Cardiac muscle cell (in vitro differentiated cells and primary cell): Measurements from ENCODE around the gene TSPAN4. TPM values are rescaled to one million over a fixed set of nuclear protein-coding genes. Genes with fewer than 3 reads are reported as not detected.

ENCODE experiments used
- DNase-seq, 2 donors: peaks; one replicate each; pipeline versions ENCODE4 v3.0.0 to v3.0.0-alpha.2; 2010 to 2017; ENCODE audit warnings: low read depth in 1 of 2, low spot score in 1 of 2
- H3K27ac ChIP-seq: fragments of 200-600 bp; sonication (generic); 2 replicates; pipeline ENCODE4 v1.5.1; 2016
- H3K27me3 ChIP-seq: fragments of 200-600 bp; sonication (generic); 2 replicates; pipeline ENCODE4 v1.6.0; 2016; ENCODE audit warnings: control low read depth
- H3K36me3 ChIP-seq: fragments of 200-600 bp; sonication (generic); 2 replicates; pipeline ENCODE4 v1.5.1; 2016; ENCODE audit warnings: control low read depth
- H3K4me1 ChIP-seq: fragments of 200-600 bp; sonication (generic); 2 replicates; pipeline ENCODE4 v1.8.1; 2017; ENCODE audit warnings: low read depth, mild to moderate bottlenecking, mixed run types
- H3K4me3 ChIP-seq: fragments of 200-600 bp; sonication (generic); 2 replicates; pipeline ENCODE4 v1.5.1; 2016; ENCODE audit warnings: mild to moderate bottlenecking
- H3K9me3 ChIP-seq: fragments of 200-600 bp; sonication (generic); 2 replicates; pipeline ENCODE4 v1.5.1; 2017; ENCODE audit warnings: low read depth, mild to moderate bottlenecking, control low read depth
- polyA plus RNA-seq: library from polyadenylated mRNA; unstranded; fragments of >200 nt; fragmentation: Nextera tagmentation; extraction: Ambion mirVana; gene quantifications from 2 replicates; pipeline ENCODE4 v1.2.1, GENCODE V29; 2016
- total RNA-seq: library from RNA; depleted of rRNA; stranded (reverse); fragments of >200 nt; gene quantifications from 2 replicates; pipeline ENCODE4 v1.2.3, GENCODE V29; 2016
- TF ChIP-seq, protein P1 (sequence below): IDR thresholded peaks from 2 replicates; pipeline ENCODE4 v1.5.1; 2012; ENCODE audit warnings: low read depth, mild to moderate bottlenecking, low read length

TSPAN4 gene
- total and polyA plus RNA-seq, 2 experiments from 2014 or later: 85.3 to 125 TPM

DNA sequence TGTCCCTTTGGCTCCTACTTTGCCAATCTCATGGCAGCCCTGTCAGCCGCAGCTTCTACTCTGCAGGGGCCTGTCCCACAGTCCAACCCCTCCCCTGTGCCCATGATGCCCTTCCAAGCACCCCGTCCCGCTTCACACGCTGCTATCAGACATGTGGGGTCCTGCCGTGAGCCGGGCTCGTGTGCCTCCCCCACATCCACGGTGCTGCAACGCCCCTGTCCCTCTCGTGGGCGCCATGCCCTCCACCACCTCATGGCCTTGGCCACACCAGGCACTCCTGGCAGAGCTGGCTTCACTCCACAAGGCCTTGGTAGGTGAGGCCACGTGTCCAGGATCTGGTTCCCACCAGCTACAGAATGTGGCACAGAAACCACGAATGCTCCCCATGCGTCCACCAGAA, 44.9 kb downstream of the TSPAN4 start:
- no peak overlapping the region for H3K27ac ChIP-seq
- no peaks in the 10 kb centered on the region for H3K9me3 ChIP-seq
- no peaks in the 10 kb centered on the region for H3K27me3 ChIP-seq
- no peak overlapping the region for H3K4me3 ChIP-seq
- no peaks in the 10 kb centered on the region for H3K36me3 ChIP-seq
- DNase-seq: no peak
- no peaks in the 10 kb centered on the region for H3K4me1 ChIP-seq
- TF ChIP-seq, protein P1, sequence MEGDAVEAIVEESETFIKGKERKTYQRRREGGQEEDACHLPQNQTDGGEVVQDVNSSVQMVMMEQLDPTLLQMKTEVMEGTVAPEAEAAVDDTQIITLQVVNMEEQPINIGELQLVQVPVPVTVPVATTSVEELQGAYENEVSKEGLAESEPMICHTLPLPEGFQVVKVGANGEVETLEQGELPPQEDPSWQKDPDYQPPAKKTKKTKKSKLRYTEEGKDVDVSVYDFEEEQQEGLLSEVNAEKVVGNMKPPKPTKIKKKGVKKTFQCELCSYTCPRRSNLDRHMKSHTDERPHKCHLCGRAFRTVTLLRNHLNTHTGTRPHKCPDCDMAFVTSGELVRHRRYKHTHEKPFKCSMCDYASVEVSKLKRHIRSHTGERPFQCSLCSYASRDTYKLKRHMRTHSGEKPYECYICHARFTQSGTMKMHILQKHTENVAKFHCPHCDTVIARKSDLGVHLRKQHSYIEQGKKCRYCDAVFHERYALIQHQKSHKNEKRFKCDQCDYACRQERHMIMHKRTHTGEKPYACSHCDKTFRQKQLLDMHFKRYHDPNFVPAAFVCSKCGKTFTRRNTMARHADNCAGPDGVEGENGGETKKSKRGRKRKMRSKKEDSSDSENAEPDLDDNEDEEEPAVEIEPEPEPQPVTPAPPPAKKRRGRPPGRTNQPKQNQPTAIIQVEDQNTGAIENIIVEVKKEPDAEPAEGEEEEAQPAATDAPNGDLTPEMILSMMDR: no peak

DNA sequence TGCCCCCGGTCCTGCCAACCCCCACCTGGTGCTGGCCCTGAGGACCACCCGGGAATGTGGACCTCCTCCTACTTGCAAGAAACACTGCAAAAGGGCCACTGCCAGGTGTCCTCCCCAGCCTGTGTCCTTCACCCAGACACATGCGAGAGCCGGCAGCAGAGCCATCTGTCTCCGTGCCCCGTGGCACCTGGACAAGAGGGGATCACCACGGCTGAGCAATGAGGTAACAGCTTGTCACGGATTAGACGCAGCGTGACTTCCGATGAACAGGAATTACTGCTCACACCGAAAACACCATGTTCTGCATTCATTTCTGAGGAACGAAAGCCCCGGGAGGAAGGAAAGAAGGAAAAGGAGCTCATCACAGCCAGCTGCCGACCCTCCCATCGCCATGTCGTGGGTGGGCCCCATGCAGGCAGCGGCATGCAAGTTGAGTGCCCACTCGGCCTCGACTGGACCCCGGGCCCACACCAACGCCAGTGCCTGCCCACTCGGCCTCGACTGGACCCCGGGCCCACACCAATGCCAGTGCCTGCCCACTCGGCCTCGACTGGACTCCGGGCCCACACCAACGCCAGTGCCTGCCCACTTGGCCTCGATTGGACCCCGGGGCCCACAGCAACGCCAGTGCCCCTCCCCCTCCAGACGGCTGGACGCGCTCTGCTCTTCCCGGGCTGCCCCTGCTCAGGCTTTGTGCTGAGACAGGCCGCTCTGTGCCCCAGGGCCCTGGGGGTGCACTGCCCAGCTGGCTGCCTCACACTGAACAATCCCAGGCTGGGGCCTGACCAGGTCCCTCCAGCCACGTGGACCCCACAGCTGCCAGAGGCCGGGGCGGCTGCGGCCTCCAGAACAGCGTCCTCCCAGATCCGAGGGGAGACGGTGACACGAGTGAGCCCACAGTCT, 45.9 kb downstream of the TSPAN4 start:
- Histone ChIP-seq H3K36me3 (no peaks in the 10 kb centered on the region), H3K4me1 (no peaks in the 10 kb centered on the region), H3K9me3 (no peaks in the 10 kb centered on the region), H3K27me3 (no peaks in the 10 kb centered on the region), H3K4me3 (no peak overlapping the region), H3K27ac (no peak overlapping the region)
- TF ChIP-seq, protein P1: no peak
- no peak for DNase-seq

DNA sequence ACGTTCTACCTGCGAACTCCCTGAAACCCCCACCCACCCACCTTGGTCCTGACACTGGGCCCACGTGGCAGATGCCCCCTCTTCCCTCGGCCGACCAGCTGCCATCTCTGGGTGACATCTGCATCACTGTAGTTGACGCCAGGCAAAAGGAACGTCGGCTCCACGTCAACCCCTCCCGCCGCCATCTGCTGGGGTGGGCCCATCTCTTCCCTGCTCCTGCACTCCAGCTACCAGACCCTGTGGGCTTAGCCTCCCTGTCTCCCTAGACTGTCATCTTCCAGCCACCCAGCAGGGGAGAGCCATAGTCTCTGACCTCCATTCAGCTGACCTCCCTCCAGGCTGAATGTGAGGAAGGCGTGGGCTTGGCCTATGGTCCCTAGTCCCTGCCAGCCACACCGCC, 46.6 kb downstream of the TSPAN4 start:
- Histone ChIP-seq H3K36me3 (no peaks in the 10 kb centered on the region), H3K27ac (no peak overlapping the region), H3K4me1 (no peaks in the 10 kb centered on the region), H3K9me3 (no peaks in the 10 kb centered on the region), H3K27me3 (no peaks in the 10 kb centered on the region), H3K4me3 (no peak overlapping the region)
- no peak for DNase-seq
- TF ChIP-seq, protein P1: no peak

DNA sequence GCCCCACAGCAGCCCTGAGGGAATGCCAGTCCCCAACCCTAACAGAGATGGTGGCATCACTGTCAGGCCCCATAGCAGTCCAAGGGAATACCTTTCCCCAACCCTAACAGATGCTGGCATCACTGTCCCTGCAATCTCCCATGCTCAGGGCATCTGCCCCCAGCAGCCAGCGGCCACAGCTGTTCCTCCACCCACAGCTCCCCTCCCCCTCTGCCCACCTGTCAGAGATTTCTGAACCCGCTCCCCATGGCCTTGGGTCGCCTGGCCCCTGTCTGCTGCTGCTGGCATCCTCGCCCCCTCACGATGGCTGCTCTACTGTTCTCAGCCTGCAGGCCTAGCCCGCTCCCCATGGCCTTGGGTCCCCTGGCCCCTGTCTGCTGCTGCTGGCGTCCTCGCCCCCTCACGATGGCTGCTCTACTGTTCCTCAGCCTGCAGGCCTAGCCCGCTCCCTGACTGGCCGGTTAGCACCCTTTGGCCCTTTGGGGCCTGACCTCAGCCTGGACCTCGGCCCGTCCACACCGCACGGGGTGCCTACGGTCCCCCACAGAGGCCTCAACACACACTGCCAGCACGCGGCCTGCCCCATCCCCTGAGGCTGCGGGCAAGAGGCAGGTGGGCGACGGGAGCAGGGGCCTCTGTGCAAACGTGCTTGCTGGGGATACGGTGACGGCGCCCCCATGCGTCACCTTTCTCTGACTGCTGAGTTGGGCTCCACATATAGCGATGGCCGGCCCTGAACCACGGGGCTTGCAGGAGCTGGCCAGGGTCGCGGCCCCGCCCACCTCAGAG, 47.2 kb downstream of the TSPAN4 start:
- H3K4me1 ChIP-seq: no peaks in the 10 kb centered on the region
- TF ChIP-seq, protein P1: no peak
- no peaks in the 10 kb centered on the region for H3K9me3 ChIP-seq
- no peaks in the 10 kb centered on the region for H3K27me3 ChIP-seq
- no peak overlapping the region for H3K27ac ChIP-seq
- H3K4me3 ChIP-seq: no peak overlapping the region
- no peaks in the 10 kb centered on the region for H3K36me3 ChIP-seq
- no peak for DNase-seq

DNA sequence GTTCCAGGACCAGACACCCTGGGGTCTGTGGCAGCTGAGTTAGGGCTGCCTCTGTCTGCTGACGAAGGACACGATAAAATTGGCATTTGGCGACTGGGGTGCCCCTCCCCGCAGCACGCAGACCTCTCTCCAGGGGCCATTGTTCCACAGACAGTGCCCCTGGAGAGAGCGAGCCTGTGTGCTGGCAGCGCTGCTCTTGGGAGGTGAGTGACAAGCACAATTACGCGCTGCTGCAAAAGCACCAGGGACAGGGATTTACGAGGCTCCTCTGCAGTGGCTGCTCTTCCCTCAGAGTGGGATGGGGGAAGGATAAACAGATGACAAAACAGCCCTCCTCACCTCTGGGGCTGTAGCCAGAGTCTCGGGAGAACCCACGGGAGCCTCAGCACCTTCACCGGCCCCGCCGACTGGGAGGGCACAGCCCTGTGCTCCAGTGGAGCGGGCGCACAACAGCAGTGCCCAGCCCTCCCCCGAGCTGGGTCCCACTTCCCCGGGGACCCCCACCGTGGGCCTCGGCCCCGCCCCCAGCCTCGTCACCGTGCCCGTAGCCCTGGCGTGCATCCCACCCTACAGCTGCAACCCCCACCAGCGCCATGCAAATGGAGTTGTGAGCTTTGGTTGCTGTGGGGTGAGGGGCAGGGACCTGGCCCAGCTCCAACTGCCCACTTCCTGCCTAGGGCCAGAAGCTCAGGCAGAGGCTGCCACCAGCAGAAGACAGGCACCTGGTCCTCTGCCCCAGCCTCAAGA, 48.3 kb downstream of the TSPAN4 start:
- H3K27me3 ChIP-seq: no peaks in the 10 kb centered on the region
- H3K4me1 ChIP-seq: no peaks in the 10 kb centered on the region
- no peak overlapping the region for H3K4me3 ChIP-seq
- H3K27ac ChIP-seq: no peak overlapping the region
- H3K36me3 ChIP-seq: no peaks in the 10 kb centered on the region
- no peak for DNase-seq
- TF ChIP-seq, protein P1: no peak
- no peaks in the 10 kb centered on the region for H3K9me3 ChIP-seq
